Measurements from ENCODE around the gene GET3. TPM values are rescaled to one million over a fixed set of nuclear protein-coding genes. Genes with fewer than 3 reads are reported as not detected.
A peak's percentile ranks its signal among the peaks of the same experiment; 100 is the strongest.

The GET3 gene
- total RNA-seq, 1 experiment from 2014 or later, result 110 TPM

DNA sequence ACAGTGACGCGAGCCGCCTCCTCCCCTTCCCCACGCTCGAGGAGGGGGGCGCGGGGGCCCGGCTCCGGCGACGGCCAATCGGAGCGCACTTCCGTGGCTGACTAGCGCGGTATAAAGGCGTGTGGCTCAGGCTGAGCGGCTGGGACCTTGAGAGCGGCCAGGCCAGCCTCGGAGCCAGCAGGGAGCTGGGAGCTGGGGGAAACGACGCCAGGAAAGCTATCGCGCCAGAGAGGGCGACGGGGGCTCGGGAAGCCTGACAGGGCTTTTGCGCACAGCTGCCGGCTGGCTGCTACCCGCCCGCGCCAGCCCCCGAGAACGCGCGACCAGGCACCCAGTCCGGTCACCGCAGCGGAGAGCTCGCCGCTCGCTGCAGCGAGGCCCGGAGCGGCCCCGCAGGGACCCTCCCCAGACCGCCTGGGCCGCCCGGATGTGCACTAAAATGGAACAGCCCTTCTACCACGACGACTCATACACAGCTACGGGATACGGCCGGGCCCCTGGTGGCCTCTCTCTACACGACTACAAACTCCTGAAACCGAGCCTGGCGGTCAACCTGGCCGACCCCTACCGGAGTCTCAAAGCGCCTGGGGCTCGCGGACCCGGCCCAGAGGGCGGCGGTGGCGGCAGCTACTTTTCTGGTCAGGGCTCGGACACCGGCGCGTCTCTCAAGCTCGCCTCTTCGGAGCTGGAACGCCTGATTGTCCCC lies 54.2 kb downstream of the GET3 start, which contains the start of gene JUNB (continued):
- TF ChIP-seq, protein P1, sequence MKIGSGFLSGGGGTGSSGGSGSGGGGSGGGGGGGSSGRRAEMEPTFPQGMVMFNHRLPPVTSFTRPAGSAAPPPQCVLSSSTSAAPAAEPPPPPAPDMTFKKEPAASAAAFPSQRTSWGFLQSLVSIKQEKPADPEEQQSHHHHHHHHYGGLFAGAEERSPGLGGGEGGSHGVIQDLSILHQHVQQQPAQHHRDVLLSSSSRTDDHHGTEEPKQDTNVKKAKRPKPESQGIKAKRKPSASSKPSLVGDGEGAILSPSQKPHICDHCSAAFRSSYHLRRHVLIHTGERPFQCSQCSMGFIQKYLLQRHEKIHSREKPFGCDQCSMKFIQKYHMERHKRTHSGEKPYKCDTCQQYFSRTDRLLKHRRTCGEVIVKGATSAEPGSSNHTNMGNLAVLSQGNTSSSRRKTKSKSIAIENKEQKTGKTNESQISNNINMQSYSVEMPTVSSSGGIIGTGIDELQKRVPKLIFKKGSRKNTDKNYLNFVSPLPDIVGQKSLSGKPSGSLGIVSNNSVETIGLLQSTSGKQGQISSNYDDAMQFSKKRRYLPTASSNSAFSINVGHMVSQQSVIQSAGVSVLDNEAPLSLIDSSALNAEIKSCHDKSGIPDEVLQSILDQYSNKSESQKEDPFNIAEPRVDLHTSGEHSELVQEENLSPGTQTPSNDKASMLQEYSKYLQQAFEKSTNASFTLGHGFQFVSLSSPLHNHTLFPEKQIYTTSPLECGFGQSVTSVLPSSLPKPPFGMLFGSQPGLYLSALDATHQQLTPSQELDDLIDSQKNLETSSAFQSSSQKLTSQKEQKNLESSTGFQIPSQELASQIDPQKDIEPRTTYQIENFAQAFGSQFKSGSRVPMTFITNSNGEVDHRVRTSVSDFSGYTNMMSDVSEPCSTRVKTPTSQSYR (CRISPR knock-in tag; IDR thresholded peaks at IDR 0.05), result 0 out of 2 replicates have a peak, but pooled peaks have one; percentile 27
- TF ChIP-seq NR3C1 (CRISPR knock-in tag; conservative IDR thresholded peaks at IDR 0.05; ENCODE audit: low read depth), result no peak

DNA sequence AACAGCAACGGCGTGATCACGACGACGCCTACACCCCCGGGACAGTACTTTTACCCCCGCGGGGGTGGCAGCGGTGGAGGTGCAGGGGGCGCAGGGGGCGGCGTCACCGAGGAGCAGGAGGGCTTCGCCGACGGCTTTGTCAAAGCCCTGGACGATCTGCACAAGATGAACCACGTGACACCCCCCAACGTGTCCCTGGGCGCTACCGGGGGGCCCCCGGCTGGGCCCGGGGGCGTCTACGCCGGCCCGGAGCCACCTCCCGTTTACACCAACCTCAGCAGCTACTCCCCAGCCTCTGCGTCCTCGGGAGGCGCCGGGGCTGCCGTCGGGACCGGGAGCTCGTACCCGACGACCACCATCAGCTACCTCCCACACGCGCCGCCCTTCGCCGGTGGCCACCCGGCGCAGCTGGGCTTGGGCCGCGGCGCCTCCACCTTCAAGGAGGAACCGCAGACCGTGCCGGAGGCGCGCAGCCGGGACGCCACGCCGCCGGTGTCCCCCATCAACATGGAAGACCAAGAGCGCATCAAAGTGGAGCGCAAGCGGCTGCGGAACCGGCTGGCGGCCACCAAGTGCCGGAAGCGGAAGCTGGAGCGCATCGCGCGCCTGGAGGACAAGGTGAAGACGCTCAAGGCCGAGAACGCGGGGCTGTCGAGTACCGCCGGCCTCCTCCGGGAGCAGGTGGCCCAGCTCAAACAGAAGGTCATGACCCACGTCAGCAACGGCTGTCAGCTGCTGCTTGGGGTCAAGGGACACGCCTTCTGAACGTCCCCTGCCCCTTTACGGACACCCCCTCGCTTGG lies 55.0 kb downstream of the GET3 start:
- Mint-ChIP-seq H3K27me3 (ENCODE audit: low read depth) (peaks cover 32% of the 10 kb centered on the region), H3K36me3 (peaks cover 4% of the 10 kb centered on the region; the same call in 1 of the 2 replicates), H3K9me3 (no peaks in the 10 kb centered on the region), H3K4me1 (peaks cover 39% of the 10 kb centered on the region), H3K27ac (no peak overlapping the region), H3K4me3 (peak overlapping the region; percentile 84)
- DNase-seq (ENCODE audit: low spot score) (peak; percentile 80), ATAC-seq (no peak)
- ChIA-PET POLR2A (interaction anchor here (0.6 to 3.1 kb wide), 16 partner anchors 9 to 173 kb away, joined by 3 to 29 read pairs (median 3); partner anchors contain the start of genes DNASE2, HOOK2, PRDX2 and RNASEH2A), CTCF (interaction anchor here (0.6 to 14.0 kb wide), 19 partner anchors 9 to 1328 kb away, joined by 3 to 341 read pairs (median 4); partner anchors contain the start of genes HOOK2, PRDX2 and THSD8)
- TF ChIP-seq ZNF396 (CRISPR knock-in tag; IDR thresholded peaks at IDR 0.05; ENCODE audit: borderline replicate concordance) (no peak), NFYB (CRISPR knock-in tag; conservative IDR thresholded peaks at IDR 0.05; ENCODE audit: low read depth) (no peak), FOXP1 (CRISPR knock-in tag; IDR thresholded peaks at IDR 0.05; ENCODE audit: borderline replicate concordance) (no peak; the same call in 1 of the 2 replicates), ZNF138 (CRISPR knock-in tag; conservative IDR thresholded peaks at IDR 0.05) (no peak), RELA (CRISPR knock-in tag; IDR thresholded peaks at IDR 0.05; ENCODE audit: borderline replicate concordance) (peak; percentile 53), CREM (CRISPR knock-in tag; IDR thresholded peaks at IDR 0.05) (no peak), ZNF263 (CRISPR knock-in tag; IDR thresholded peaks at IDR 0.05; ENCODE audit: low read depth) (0 out of 2 replicates have a peak, but pooled peaks have one; percentile 24), JAZF1 (CRISPR knock-in tag; IDR thresholded peaks at IDR 0.05) (no peak), ELF4 (CRISPR knock-in tag; IDR thresholded peaks at IDR 0.05; ENCODE audit: low read depth) (no peak), FOXK1 (CRISPR knock-in tag; IDR thresholded peaks at IDR 0.05) (no peak; the same call in 1 of the 2 replicates), GRHL2 (CRISPR knock-in tag; IDR thresholded peaks at IDR 0.05; ENCODE audit: insufficient replicate concordance, severe bottlenecking) (no peak)
- TF ChIP-seq, protein P2, sequence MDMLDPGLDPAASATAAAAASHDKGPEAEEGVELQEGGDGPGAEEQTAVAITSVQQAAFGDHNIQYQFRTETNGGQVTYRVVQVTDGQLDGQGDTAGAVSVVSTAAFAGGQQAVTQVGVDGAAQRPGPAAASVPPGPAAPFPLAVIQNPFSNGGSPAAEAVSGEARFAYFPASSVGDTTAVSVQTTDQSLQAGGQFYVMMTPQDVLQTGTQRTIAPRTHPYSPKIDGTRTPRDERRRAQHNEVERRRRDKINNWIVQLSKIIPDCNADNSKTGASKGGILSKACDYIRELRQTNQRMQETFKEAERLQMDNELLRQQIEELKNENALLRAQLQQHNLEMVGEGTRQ (CRISPR knock-in tag; IDR thresholded peaks at IDR 0.05), result peak; percentile 79
- TF ChIP-seq, protein P3, sequence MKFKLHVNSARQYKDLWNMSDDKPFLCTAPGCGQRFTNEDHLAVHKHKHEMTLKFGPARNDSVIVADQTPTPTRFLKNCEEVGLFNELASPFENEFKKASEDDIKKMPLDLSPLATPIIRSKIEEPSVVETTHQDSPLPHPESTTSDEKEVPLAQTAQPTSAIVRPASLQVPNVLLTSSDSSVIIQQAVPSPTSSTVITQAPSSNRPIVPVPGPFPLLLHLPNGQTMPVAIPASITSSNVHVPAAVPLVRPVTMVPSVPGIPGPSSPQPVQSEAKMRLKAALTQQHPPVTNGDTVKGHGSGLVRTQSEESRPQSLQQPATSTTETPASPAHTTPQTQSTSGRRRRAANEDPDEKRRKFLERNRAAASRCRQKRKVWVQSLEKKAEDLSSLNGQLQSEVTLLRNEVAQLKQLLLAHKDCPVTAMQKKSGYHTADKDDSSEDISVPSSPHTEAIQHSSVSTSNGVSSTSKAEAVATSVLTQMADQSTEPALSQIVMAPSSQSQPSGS (CRISPR knock-in tag; IDR thresholded peaks at IDR 0.05; ENCODE audit: borderline replicate concordance, low read depth), result no peak
- TF ChIP-seq, protein P4, sequence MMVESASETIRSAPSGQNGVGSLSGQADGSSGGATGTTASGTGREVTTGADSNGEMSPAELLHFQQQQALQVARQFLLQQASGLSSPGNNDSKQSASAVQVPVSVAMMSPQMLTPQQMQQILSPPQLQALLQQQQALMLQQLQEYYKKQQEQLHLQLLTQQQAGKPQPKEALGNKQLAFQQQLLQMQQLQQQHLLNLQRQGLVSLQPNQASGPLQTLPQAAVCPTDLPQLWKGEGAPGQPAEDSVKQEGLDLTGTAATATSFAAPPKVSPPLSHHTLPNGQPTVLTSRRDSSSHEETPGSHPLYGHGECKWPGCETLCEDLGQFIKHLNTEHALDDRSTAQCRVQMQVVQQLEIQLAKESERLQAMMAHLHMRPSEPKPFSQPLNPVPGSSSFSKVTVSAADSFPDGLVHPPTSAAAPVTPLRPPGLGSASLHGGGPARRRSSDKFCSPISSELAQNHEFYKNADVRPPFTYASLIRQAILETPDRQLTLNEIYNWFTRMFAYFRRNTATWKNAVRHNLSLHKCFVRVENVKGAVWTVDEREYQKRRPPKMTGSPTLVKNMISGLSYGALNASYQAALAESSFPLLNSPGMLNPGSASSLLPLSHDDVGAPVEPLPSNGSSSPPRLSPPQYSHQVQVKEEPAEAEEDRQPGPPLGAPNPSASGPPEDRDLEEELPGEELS (CRISPR knock-in tag; IDR thresholded peaks at IDR 0.05), result 0 out of 2 replicates have a peak, but pooled peaks have one; percentile 66
- TF ChIP-seq, protein P1 (CRISPR knock-in tag; IDR thresholded peaks at IDR 0.05), result no peak
- TF ChIP-seq, protein P5, sequence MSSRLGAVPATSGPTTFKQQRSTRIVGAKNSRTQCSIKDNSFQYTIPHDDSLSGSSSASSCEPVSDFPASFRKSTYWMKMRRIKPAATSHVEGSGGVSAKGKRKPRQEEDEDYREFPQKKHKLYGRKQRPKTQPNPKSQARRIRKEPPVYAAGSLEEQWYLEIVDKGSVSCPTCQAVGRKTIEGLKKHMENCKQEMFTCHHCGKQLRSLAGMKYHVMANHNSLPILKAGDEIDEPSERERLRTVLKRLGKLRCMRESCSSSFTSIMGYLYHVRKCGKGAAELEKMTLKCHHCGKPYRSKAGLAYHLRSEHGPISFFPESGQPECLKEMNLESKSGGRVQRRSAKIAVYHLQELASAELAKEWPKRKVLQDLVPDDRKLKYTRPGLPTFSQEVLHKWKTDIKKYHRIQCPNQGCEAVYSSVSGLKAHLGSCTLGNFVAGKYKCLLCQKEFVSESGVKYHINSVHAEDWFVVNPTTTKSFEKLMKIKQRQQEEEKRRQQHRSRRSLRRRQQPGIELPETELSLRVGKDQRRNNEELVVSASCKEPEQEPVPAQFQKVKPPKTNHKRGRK (CRISPR knock-in tag; IDR thresholded peaks at IDR 0.05; ENCODE audit: borderline replicate concordance), result no peak
- TF ChIP-seq, protein P6, sequence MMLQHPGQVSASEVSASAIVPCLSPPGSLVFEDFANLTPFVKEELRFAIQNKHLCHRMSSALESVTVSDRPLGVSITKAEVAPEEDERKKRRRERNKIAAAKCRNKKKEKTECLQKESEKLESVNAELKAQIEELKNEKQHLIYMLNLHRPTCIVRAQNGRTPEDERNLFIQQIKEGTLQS (CRISPR knock-in tag; conservative IDR thresholded peaks at IDR 0.05), result no peak
- TF ChIP-seq, protein P7, sequence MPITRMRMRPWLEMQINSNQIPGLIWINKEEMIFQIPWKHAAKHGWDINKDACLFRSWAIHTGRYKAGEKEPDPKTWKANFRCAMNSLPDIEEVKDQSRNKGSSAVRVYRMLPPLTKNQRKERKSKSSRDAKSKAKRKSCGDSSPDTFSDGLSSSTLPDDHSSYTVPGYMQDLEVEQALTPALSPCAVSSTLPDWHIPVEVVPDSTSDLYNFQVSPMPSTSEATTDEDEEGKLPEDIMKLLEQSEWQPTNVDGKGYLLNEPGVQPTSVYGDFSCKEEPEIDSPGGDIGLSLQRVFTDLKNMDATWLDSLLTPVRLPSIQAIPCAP (CRISPR knock-in tag; IDR thresholded peaks at IDR 0.05), result no peak
